NCI-H2029 (cell line): ENCODE data around the gene PPFIA3.

Experiments used
- DNase-seq: peaks from one replicate; lab custom pipeline; 2025; lab: John Stamatoyannopoulos, UW

The PPFIA3 gene

GRCh38 chr19:49182848-49183375 lies 63.6 kb downstream of the PPFIA3 start:
- no peak for DNase-seq

DNA sequence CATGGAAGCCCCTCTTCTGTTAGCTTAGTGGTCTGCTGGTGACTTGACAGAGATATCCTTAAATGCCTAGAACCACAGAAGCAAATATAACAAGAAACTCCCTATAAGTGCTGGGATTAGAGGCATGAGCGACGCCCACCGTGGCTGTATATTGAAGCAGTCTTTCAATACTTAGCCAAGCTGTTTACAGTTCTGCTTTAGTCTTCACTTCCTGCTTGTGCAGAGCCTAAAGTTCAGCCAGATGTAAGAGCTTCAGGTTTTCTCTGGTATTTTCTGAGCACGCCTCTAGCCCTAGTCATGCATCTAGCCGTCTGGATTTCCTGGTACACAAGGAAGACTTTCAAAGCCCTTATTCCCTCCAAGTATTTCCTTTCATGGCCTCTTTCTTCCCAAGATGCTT lies 66.8 kb downstream of the PPFIA3 start:
- no peak for DNase-seq

GRCh38 chr19:49188626-49189200 lies 69.4 kb downstream of the PPFIA3 start:
- DNase-seq, result no peak

- DNase-seq, result no peak
Measured at GRCh38 chr19:49189259-49189658, 69.9 kb downstream of the PPFIA3 start.

DNA sequence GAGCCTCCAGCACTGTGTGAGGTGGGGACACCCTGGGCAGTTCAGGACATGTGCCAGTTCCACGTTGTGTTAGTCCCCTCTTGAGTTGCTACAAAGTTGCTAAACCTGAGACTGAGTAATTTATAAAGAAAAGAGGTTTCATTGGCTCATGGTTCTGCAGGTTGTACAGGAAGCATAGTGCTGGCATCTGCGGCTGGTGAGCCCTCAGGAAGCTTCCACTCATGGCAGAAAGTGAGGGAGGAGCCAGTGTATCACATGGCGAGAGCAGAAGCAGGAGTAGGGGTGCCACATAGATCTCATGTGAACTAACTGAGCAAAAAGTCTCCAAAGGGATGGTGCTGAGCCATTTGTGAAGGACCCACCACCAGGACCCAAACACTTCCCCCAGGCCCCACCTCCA lies 71.4 kb downstream of the PPFIA3 start:
- no peak for DNase-seq

DNA sequence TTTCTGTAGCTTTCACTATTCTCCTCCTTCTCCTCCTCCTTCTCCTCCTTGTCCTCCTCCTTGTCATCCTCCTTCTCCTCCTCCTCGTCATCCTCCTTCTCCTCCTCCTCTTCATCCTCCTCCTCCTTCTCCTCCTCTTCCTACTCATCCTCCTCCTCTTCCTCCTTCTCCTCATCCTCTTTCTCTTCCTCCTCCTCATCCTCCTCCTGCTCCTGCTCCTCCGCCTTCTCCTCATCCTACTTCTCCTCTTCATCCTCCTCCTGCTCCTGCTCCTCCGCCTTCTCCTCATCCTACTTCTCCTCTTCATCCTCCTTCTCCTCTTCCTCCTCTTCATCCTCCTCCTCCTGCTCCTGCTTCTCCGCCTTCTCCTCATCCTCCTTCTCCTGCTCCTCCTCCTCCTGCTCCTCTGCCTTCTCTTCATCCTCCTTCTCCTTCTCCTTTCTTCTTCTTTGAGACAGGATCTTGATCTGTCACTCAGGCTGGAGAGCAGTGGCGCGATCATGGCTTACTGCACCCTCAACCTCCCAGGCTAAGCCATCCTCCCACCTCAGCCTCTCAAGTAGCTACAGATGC lies 74.6 kb downstream of the PPFIA3 start:
- DNase-seq, result no peak

- DNase-seq, result no peak
Measured at GRCh38 chr19:49194408-49194807, 75.1 kb downstream of the PPFIA3 start.

GRCh38 chr19:49196527-49197240 lies 77.3 kb downstream of the PPFIA3 start:
- DNase-seq, result peak; percentile 61

DNA sequence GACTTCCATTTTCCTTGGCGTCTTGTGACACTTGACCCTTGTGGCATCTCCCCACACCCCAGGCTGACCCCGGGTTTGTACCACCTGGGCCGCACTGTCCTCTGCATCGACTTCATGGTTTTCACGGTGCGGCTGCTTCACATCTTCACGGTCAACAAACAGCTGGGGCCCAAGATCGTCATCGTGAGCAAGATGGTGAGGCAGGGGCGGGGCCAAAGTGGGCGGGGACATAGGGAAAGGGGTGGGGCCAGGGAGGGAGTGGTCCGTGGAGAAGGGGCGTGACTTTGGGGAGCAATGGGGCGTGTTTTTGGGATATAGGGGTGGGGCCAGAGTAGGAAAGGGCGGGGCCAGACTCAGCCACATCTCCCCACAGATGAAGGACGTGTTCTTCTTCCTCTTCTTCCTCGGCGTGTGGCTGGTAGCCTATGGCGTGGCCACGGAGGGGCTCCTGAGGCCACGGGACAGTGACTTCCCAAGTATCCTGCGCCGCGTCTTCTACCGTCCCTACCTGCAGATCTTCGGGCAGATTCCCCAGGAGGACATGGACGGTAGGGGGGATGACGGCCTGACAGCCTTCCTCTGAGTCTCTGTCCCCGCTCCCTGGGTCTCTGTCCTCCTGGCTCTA lies 81.0 kb downstream of the PPFIA3 start:
- no peak for DNase-seq
